Breast epithelium (tissue), 3 donors: ENCODE data around the gene ZNF23.

ENCODE experiments used
- CTCF ChIP-seq, 3 donors: fragments of 450-650 bp; IDR thresholded peaks; one replicate each; pipeline ENCODE4 v1.5.1; 2016 to 2017; ENCODE audit warnings: antibody characterized with exemption in 3 of 3, mild to moderate bottlenecking in 3 of 3, moderate library complexity in 3 of 3
- POLR2A ChIP-seq: fragments of 450-650 bp; IDR thresholded peaks from one replicate; pipeline ENCODE4 v1.6.1; 2016; ENCODE audit warnings: antibody characterized with exemption, mild to moderate bottlenecking, moderate library complexity
- POLR2AphosphoS5 ChIP-seq, 3 donors: sonication (generic); formaldehyde crosslinking; IDR thresholded peaks; one replicate each; pipeline ENCODE4 v1.6.1; 2017; ENCODE audit warnings: antibody characterized with exemption in 3 of 3

- TF ChIP-seq CTCF (IDR thresholded peaks at IDR 0.05) (no peak), POLR2A (no peak), POLR2AphosphoS5 (IDR thresholded peaks at IDR 0.05) (no peak)
These were observed 39.5 kb upstream of the ZNF23 start for GRCh38 chr16:71501547-71501946.
